ENCODE measurements around the gene RSRC1.
"Not testable (repeated sequence)": the region's sequence is repeated elsewhere in the genome, so short reads cannot be mapped to it uniquely, and the experiment has no call there.

RSRC1 gene
- total RNA-seq: 38.5 reads per million, percentile 62 among the genes with 10 or more reads in this experiment

DNA sequence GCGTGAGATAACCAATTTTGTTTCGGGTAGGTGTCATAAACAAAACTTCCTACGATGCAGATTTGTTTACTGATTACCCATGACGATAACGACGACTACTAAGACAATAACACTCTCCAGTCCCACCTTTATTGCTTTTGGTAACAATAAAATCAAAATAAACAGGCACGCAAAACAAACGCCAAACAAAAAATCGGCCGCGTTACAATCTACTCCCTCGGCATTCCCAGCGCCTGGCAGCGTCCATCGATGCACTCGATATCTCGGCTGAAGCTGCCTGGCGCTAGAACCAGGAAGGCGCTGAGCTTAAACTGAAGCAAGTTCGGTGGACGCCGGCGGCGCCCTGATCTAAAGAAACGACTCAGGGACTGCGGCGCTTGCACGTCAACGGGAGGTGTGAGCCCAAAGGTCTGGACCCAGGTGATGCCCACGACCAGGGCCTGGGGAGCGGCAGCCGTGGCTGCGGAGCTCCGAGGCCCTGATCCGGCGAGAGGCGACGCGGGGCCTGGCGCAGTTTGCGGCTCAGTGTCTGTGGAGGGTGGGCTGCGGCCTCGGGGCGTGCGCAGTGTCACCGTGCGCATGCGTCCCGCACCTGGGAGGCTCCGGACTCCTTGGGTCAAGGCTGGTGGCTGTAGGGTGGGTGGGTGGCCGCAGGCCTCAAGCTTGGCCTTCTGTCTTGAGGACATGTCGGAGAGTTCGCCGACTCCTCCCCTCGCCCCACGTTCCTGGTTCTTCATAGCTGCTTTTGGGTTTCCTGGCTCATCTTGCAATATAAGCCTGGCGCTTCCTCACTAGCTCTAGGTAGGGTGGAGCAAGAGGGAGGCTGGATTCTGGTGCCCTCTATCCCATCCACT lies at the start of gene RSRC1:
RSRC1 (plus strand) TSS at position 286 of the 854 bp plus-strand sequence. CDS start 12,016 bp downstream, outside the sequence.
- DNase-seq: peak; percentile 71

DNA sequence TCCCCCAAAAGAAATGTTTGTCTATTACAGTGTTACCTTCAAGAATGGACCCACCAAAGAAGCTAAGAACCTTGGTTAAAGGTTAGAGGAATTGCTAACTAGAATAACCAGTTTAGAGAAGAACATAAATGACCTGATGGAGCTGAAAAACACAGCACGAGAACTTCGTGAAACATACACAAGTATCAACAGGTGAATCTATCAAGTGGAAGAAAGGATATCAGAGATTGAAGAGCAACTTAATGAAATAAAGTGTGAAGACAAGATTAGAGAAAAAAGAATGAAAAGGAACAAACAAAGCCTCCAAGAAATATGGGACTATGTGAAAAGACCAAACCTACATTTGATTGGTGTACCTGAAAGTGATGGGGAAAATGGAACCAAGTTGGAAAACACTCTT lies 44.3 kb upstream of the RSRC1 start:
- not testable (repeated sequence) for DNase-seq

GRCh38 chr3:158072790-158073189 lies 37.1 kb upstream of the RSRC1 start:
- no peak for DNase-seq

DNA sequence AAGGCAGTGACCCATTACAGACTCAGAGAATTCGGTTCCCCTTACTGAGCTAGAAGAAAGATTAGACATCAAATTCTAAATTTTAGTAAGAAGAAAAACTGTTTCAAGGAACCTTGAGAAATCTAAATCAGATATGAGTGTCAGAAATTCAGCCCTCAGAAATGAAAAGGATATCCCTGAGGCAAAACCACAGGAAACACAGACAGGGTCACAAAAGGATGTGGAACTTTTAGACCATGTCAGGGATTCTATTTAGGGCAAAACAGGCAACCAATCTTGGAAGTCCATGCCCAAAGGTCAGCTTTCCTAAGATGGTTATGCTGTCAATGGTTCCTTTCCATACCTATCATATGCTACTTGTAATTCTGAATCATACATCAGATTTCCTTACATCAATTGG lies 35.3 kb upstream of the RSRC1 start:
- DNase-seq: no peak

GRCh38 chr3:158079599-158079998 lies 30.3 kb upstream of the RSRC1 start:
- DNase-seq: no peak

GRCh38 chr3:158084651-158085050 lies 25.2 kb upstream of the RSRC1 start:
- DNase-seq: no peak

DNA sequence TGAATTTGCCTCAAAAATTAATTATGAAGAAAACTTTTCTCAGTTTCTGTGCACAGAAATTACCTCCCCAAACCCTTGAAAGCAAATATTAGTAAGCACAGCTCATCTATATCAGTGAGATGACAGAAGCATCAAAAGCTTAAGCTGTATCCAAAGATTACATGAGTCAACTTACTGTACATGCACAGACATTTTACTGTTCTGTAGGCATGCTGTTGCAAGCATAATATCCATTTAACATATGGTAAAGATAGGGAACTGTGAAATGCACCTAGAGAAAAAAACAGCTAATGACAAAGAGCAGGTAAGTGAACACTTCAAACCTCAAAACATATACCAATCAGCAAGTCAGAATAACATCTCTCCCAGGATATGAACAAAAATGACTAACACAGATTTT lies 24.5 kb upstream of the RSRC1 start:
- DNase-seq: no peak

GRCh38 chr3:158085931-158086330 lies 24.0 kb upstream of the RSRC1 start:
- no peak for DNase-seq

- DNase-seq: no peak
Measured at GRCh38 chr3:158086361-158086760, 23.5 kb upstream of the RSRC1 start.

DNA sequence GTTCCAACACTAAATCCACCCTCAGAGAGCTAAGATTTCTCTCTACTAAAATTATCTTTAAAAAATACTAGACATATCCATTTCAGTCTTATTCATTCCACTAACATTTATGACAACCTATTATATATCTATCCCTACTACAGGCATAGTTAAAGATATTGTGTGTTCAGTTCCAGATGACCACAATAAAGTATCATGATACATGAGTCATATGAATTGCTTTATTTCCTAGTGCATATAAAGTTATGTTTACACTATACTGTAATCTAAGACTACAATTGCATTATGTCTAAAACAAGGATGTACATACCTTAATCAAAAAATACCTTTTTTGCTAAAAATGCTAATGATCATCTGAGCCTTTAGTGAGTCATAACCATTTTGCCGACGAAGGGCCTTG lies 23.1 kb upstream of the RSRC1 start:
- DNase-seq: no peak

- no peak for DNase-seq
Measured at GRCh38 chr3:158091531-158091930, 18.4 kb upstream of the RSRC1 start.

- no peak for DNase-seq
Measured at GRCh38 chr3:158093526-158093925, 16.4 kb upstream of the RSRC1 start.

DNA sequence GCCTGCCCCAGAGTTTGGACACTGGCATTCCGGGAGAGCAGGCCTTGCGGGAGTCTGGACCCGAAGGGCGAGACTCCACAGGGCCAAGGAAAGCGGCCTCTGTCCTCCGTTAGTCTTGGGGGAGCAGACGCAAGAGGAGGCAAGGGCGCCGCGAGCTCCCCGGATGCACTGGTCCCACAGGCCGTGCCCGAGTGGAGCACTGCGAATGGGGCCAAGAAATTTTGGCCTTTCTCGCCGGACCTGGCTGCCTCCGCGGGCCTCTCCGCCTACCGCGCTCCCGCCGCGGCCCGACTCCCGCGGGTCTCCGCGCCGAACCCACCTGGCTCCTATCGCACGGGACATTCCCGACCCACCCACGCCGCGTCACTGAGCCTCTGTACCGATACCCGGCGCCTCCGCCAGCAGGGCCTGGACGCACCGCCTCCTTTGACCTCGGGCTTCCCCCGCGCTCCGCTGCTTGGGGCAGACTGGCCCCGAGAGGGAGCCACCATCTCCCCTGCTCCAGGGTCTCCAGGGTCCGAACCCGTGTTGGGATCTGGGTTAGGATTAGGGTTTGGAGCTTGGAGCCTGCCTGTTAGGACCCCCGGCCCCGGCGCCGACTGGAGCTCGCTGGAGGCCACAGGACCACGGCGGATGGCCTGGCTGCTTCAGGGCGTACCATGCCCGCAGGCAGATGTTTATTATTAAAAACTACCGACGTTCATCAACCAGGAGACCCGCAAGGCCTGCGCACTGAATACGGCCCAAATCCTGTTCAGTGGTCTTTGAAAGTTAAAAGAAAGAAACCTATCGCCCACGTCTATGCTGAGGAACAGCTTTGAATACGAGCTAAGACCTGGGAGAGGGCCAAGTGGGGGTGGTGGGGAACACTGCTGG lies 15.4 kb upstream of the RSRC1 start:
- DNase-seq: no peak

DNA sequence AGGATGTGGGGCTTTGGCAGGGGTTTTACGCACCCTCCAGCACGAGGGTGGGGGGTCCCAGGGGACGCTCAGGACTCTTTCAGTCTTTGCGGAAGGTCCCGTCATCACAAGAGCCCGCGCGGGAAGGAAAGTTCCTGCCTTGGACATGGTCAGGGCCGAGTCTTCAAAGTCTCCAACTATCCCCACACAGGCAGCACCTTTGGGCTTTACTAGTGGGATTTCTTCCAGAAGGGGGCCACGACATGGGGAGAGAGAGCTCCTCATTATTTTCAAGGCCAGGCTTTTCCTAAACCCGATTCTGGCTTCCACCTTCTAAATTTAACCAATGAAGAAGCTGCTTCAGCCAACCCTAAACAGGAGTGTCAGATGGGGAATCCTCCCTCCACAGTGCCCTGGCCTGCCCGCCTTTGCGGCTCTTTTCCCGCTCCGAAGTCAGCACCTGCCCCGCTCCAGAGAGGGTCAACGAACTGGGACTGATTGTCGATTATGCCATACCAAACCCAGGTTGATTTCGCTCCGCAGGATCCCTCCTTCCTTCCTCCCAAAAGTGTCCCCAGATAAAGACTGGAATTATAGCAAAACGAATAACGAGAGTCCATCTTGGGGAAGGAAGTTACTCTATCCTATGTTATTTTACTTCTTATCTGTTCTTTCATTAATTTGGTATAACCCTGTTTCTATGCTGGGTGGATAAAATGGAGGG lies 14.6 kb upstream of the RSRC1 start:
- DNase-seq: no peak

DNA sequence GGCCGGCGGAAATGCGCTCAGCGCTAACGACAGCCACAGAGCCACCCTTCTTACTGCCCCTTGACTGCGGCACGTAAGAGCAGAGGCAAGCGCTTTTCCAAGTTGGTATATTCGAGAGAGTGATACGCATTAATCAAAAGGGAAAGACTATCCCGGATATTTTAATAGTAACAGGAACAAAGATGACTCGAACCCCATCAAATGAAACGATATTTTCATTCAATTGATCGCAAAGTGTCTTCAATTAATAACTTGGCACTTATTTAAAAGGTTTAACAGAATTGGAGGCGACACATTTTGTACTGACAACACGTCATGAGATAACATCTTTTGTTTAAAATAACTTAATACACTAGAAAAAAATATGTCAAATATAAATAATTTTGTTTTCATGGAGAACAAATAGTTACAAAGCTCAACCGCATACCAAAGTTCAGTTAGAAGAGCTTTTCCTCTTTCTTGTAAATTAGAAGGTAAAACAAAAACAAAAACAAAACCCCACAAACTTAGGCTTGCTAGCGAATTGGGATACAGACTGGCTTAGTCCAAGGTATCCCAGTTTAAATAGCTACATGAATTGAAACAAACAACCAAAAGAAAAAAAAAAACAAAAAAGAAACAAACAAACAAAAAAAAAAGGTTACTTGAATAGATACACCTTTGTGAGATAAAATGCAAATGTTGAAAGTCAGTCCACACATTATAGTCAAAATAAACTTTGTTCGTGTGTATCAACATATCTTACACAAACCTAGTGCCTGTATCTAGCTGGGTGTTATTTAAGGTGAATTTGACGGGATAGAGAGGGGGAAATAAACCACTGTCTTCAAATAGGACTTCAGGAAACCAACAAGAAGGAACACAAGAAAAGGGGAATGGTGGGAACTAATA lies 13.8 kb upstream of the RSRC1 start:
- DNase-seq: no peak

- DNase-seq: no peak
Measured at GRCh38 chr3:158097081-158097592, 12.8 kb upstream of the RSRC1 start.

DNA sequence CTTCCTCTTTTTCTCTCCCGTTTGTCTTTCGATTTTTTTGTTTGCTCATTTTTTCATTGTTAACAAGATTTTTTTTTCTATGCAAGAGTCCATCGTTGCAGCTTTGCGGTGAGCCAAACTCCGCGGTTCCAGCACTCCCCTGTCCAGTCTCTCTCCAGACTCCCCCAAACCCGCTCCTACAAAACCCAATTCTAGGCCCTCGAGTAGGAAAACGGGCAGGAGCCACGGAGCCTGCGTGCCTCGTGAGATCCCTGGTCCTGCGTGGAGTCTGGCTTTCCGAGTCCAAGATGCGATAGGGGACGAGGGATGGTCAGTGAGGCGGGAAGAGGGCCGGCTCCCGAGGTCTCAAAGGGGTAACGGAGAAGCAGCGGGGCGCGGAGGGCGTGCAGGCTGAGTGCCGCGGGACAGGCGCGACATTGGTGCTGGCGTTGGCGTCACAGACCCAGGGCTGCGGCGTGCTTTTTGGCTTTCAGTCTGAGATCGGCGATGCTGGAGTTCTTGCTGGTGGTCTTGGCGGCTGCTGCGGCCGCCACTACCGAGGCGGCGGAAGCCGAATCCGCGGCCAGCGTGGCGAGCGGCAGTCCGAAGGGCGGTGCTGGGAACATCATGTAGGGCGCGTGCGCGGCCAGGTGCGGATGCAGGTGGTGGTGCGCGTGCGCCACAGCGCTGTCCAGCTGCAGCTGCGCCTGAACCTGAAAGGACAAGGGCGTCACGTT lies 12.1 kb upstream of the RSRC1 start:
- DNase-seq: peak; percentile 47

GRCh38 chr3:158098309-158098639 lies 11.6 kb upstream of the RSRC1 start:
- no peak for DNase-seq

DNA sequence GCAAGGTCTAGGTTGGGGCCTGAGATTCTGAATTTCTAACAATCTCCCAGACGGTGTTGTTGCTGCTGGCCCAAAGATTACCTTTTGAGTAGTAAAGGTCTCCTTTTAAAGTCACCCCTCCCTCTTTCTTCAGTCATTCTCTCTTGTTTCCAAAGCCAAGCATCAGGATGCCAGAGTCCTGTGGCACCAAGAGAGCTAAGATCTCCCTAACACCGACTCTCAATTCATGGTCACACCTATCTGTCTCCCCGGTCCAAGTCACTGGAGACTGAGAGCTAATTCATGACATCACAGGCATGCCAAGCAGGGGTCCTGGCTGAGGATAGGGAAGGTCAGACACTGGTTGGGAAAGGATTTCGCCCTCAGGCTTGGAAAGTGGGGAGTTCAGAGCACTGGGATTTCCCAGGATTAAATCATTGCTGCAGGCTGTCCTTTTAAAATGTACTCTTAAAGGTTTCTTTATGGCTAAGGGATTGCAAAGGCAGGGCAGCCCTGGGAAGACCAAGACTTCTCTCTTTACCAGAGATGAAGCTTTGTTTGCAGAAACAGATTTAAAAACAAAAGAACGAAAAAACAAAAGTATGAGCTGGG lies 11.0 kb upstream of the RSRC1 start:
- DNase-seq: no peak

GRCh38 chr3:158100681-158101080 lies 9.2 kb upstream of the RSRC1 start:
- no peak for DNase-seq
